HepG2 (cell line): Measurements from ENCODE around the gene UTS2R. TPM values are rescaled to one million over a fixed set of nuclear protein-coding genes. Genes with fewer than 3 reads are reported as not detected.

ENCODE experiments used
- BCLAF1 ChIP-seq: fragments of 450-650 bp; IDR thresholded peaks from 2 replicates; pipeline ENCODE4 v1.6.1; 2017; ENCODE audit warnings: mild to moderate bottlenecking
- FOSL2 ChIP-seq: sonication (generic); formaldehyde crosslinking; IDR thresholded peaks from 2 replicates; pipeline ENCODE4 v1.4.0; 2020; ENCODE audit warnings: missing genetic modification reagents
- FOXJ3 ChIP-seq: sonication (generic); formaldehyde crosslinking; IDR thresholded peaks from 2 replicates; pipeline ENCODE4 v1.4.0; 2020; ENCODE audit warnings: missing genetic modification reagents, mild to moderate bottlenecking, borderline replicate concordance
- HNF4A ChIP-seq: sonication (generic); formaldehyde crosslinking; IDR thresholded peaks from 2 replicates; pipeline ENCODE4 v1.4.0; 2020; ENCODE audit warnings: missing genetic modification reagents
- IRF9 ChIP-seq: sonication (generic); formaldehyde crosslinking; IDR thresholded peaks from 2 replicates; pipeline ENCODE4 v1.8.0; 2022; ENCODE audit warnings: missing genetic modification reagents, mild to moderate bottlenecking, borderline replicate concordance
- NFE2L2 ChIP-seq: fragments of 150-350 bp; IDR thresholded peaks from 2 replicates; pipeline ENCODE4 v1.6.1; 2014; ENCODE audit warnings: low read length
- PHF5A ChIP-seq: IDR thresholded peaks from one replicate; pipeline ENCODE4 v1.6.1; 2018; ENCODE audit warnings: low read depth, missing genetic modification reagents; ENCODE audit not compliant: unreplicated experiment
- REXO4 ChIP-seq: sonication (generic); formaldehyde crosslinking; IDR thresholded peaks from 2 replicates; pipeline ENCODE4 v1.8.0; 2022; ENCODE audit warnings: missing genetic modification reagents, mild to moderate bottlenecking, borderline replicate concordance
- SATB2 ChIP-seq: sonication (generic); formaldehyde crosslinking; IDR thresholded peaks from 2 replicates; pipeline ENCODE4 v1.5.0; 2020; ENCODE audit warnings: missing genetic modification reagents
- SRSF4 ChIP-seq: fragments of 200-400 bp; formaldehyde crosslinking; IDR thresholded peaks from one replicate; pipeline ENCODE4 v1.6.1; 2018; ENCODE audit warnings: mild to moderate bottlenecking, low read depth, low read length, moderate library complexity; ENCODE audit not compliant: poor library complexity, severe bottlenecking
- ZFP82 ChIP-seq: sonication (generic); formaldehyde crosslinking; IDR thresholded peaks from 2 replicates; pipeline ENCODE4 v1.5.1; 2020; ENCODE audit warnings: mild to moderate bottlenecking, missing genetic modification reagents, borderline replicate concordance
- ZKSCAN5 ChIP-seq: sonication (generic); formaldehyde crosslinking; IDR thresholded peaks from 2 replicates; pipeline ENCODE4 v1.5.1; 2020; ENCODE audit warnings: mild to moderate bottlenecking, missing genetic modification reagents
- ZNF513 ChIP-seq: sonication (generic); formaldehyde crosslinking; conservative IDR thresholded peaks from 2 replicates; pipeline ENCODE4 v1.5.0; 2020; ENCODE audit warnings: missing genetic modification reagents
- ZSCAN21 ChIP-seq: sonication (generic); formaldehyde crosslinking; IDR thresholded peaks from 2 replicates; pipeline ENCODE4 v1.8.0; 2022; ENCODE audit warnings: mild to moderate bottlenecking, missing genetic modification reagents, moderate library complexity, borderline replicate concordance
- polyA plus RNA-seq, 8 experiments: library from polyadenylated mRNA; depleted of rRNA in 3 of 8; stranded (reverse) in 7 of 8; unstranded in 1 of 8; fragments of >200 nt; fragmentation: Illumina TruSeq in 4 of 8; extraction: Trizol in 4 of 8; gene quantifications; 2 replicates each; pipeline versions ENCODE4 v1.2.1 to v1.2.3, GENCODE V29; 2011 to 2016; ENCODE audit warnings: low read depth in 4 of 8, missing spikeins in 1 of 8, mixed read lengths in 1 of 8; ENCODE audit not compliant: insufficient read depth in 1 of 8
- total RNA-seq, 5 experiments: library from RNA; depleted of rRNA; stranded (reverse); fragments of >200 nt; fragmentation: Illumina TruSeq; extraction: Trizol; gene quantifications; 2 replicates each; pipeline ENCODE4 v1.2.3, GENCODE V29; 2016; ENCODE audit warnings: low read depth in 1 of 5
- TF ChIP-seq, protein P1 (sequence below): sonication (generic); formaldehyde crosslinking; IDR thresholded peaks from 2 replicates; pipeline ENCODE4 v1.9.0; 2021; ENCODE audit warnings: missing genetic modification reagents, borderline replicate concordance
- TF ChIP-seq, protein P2 (sequence below): sonication (generic); formaldehyde crosslinking; IDR thresholded peaks from 2 replicates; pipeline ENCODE4 v1.4.0; 2020; ENCODE audit warnings: mild to moderate bottlenecking, missing genetic modification reagents

Gene UTS2R
- total and polyA plus RNA-seq, 2 of the 13 experiments (the other 11 are each of a cell fraction or from before 2014, with no cell fraction given) = 0.13 to 0.15 TPM

- no peak for TF ChIP-seq PHF5A (CRISPR knock-in tag)
- no peak; the same call in 1 of the 2 replicates for TF ChIP-seq ZNF513 (CRISPR knock-in tag)
- 0 out of 2 replicates have a peak, but pooled peaks have one; percentile 29 for TF ChIP-seq FOSL2 (CRISPR knock-in tag)
- TF ChIP-seq FOXJ3 (CRISPR knock-in tag) = no peak
- TF ChIP-seq REXO4 = no peak
- TF ChIP-seq ZKSCAN5 (CRISPR knock-in tag) = no peak
- TF ChIP-seq BCLAF1 = no peak
- no peak; the same call in 1 of the 2 replicates for TF ChIP-seq NFE2L2
- no peak for TF ChIP-seq HNF4A (CRISPR knock-in tag)
- TF ChIP-seq SRSF4 = no peak
- TF ChIP-seq, protein P1, sequence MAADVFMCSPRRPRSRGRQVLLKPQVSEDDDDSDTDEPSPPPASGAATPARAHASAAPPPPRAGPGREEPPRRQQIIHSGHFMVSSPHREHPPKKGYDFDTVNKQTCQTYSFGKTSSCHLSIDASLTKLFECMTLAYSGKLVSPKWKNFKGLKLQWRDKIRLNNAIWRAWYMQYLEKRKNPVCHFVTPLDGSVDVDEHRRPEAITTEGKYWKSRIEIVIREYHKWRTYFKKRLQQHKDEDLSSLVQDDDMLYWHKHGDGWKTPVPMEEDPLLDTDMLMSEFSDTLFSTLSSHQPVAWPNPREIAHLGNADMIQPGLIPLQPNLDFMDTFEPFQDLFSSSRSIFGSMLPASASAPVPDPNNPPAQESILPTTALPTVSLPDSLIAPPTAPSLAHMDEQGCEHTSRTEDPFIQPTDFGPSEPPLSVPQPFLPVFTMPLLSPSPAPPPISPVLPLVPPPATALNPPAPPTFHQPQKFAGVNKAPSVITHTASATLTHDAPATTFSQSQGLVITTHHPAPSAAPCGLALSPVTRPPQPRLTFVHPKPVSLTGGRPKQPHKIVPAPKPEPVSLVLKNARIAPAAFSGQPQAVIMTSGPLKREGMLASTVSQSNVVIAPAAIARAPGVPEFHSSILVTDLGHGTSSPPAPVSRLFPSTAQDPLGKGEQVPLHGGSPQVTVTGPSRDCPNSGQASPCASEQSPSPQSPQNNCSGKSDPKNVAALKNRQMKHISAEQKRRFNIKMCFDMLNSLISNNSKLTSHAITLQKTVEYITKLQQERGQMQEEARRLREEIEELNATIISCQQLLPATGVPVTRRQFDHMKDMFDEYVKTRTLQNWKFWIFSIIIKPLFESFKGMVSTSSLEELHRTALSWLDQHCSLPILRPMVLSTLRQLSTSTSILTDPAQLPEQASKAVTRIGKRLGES = no peak
- TF ChIP-seq, protein P2, sequence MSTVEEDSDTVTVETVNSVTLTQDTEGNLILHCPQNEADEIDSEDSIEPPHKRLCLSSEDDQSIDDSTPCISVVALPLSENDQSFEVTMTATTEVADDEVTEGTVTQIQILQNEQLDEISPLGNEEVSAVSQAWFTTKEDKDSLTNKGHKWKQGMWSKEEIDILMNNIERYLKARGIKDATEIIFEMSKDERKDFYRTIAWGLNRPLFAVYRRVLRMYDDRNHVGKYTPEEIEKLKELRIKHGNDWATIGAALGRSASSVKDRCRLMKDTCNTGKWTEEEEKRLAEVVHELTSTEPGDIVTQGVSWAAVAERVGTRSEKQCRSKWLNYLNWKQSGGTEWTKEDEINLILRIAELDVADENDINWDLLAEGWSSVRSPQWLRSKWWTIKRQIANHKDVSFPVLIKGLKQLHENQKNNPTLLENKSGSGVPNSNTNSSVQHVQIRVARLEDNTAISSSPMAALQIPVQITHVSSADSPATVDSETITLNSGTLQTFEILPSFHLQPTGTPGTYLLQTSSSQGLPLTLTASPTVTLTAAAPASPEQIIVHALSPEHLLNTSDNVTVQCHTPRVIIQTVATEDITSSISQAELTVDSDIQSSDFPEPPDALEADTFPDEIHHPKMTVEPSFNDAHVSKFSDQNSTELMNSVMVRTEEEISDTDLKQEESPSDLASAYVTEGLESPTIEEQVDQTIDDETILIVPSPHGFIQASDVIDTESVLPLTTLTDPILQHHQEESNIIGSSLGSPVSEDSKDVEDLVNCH (CRISPR knock-in tag) = no peak
- peak; percentile 24; the same call in 1 of the 2 replicates for TF ChIP-seq IRF9 (CRISPR knock-in tag)
- peak; percentile 25; the same call in 1 of the 2 replicates for TF ChIP-seq ZSCAN21 (CRISPR knock-in tag)
- TF ChIP-seq ZFP82 (CRISPR knock-in tag) = peak; percentile 71; the same call in 1 of the 2 replicates
- TF ChIP-seq SATB2 (CRISPR knock-in tag) = no peak
Observed at GRCh38 chr17:82351713-82352488, 19.7 kb upstream of the UTS2R start (continued).
